Sigmoid colon (tissue), 7 donors: ENCODE measurements around the gene SPATA13. TPM values are rescaled to one million over a fixed set of nuclear protein-coding genes. Genes with fewer than 3 reads are reported as not detected.

Experiments
- DNase-seq: peaks from one replicate; pipeline ENCODE4 v3.0.0-alpha.2; 2019
- H3K27ac ChIP-seq, 4 donors: fragments of 200-600 bp; sonication (generic); one replicate each; pipeline ENCODE4 v1.5.1; 2016 to 2019; ENCODE audit warnings: mild to moderate bottlenecking in 1 of 4
- H3K27me3 ChIP-seq, 3 donors: fragments of 200-600 bp; sonication (generic); one replicate each; pipeline ENCODE4 v1.5.1; 2019; ENCODE audit warnings: mild to moderate bottlenecking in 1 of 3
- H3K36me3 ChIP-seq, 4 donors: fragments of 200-600 bp; sonication (generic); one replicate each; pipeline ENCODE4 v1.5.1; 2016 to 2019
- H3K4me1 ChIP-seq, 4 donors: fragments of 200-600 bp; sonication (generic); one replicate each; pipeline ENCODE4 v1.5.1; 2017 to 2019
- H3K4me3 ChIP-seq, 4 donors: fragments of 200-600 bp; sonication (generic); one replicate each; pipeline ENCODE4 v1.5.1; 2017 to 2019; ENCODE audit warnings: mild to moderate bottlenecking in 2 of 4, moderate library complexity in 1 of 4
- H3K9me3 ChIP-seq, 4 donors: fragments of 200-600 bp in 3 of 4; sonication (generic) in 3 of 4; one replicate each; pipeline versions ENCODE4 v1.5.1 to v1.6.1; 2013 to 2019
- CTCF ChIP-seq, 4 experiments: fragments of 450-650 bp in 3 of 4; fragments of 200-600 bp in 1 of 4; IDR thresholded peaks; one replicate each; pipeline ENCODE4 v1.5.1; 2016 to 2019; ENCODE audit warnings: antibody characterized with exemption in 4 of 4, mild to moderate bottlenecking in 3 of 4, moderate library complexity in 2 of 4
- EP300 ChIP-seq, 4 donors: sonication (generic); formaldehyde crosslinking; IDR thresholded peaks; one replicate each; pipeline ENCODE4 v1.6.1; 2017; ENCODE audit warnings: antibody characterized with exemption in 4 of 4
- POLR2A ChIP-seq, 2 donors: fragments of 450-650 bp; IDR thresholded peaks; one replicate each; pipeline ENCODE4 v1.6.1; 2016; ENCODE audit warnings: antibody characterized with exemption in 2 of 2, mild to moderate bottlenecking in 2 of 2, moderate library complexity in 2 of 2
- POLR2AphosphoS5 ChIP-seq, 4 donors: sonication (generic); formaldehyde crosslinking; IDR thresholded peaks; one replicate each; pipeline ENCODE4 v1.6.1; 2017; ENCODE audit warnings: antibody characterized with exemption in 4 of 4
- WGBS, 2 donors: extraction: QIAGEN DNeasy Blood & Tissue Kit; methylation state at CpG; one replicate each; pipeline ENCODE4 v1.1.7; 2013; 5-methylcytosine and 5-hydroxymethylcytosine counted together
- intact Hi-C: fragments of 100-400 bp; cut with DNase I; formaldehyde crosslinking; loops from one replicate; pipeline ENCODE4 v1.15.1; 2023
- polyA plus RNA-seq, 3 donors: library from polyadenylated mRNA; stranded (reverse); fragments of 200-250 nt; gene quantifications; one replicate each; pipeline ENCODE4 v1.2.3, GENCODE V29; 2013
- total RNA-seq, 4 donors: library from RNA; depleted of rRNA; stranded (reverse); fragments of >200 nt; gene quantifications; one replicate each; pipeline ENCODE4 v1.1.0, GENCODE V29; 2016
- donor health status: healthy with polysubstance abuse.
- donor health status: Bipolar disorder and iron deficiency.
- donor health status: healthy.

The SPATA13 gene
- total and polyA plus RNA-seq, 7 donors = 15.6 to 29.4 (median 18.1) TPM

DNA sequence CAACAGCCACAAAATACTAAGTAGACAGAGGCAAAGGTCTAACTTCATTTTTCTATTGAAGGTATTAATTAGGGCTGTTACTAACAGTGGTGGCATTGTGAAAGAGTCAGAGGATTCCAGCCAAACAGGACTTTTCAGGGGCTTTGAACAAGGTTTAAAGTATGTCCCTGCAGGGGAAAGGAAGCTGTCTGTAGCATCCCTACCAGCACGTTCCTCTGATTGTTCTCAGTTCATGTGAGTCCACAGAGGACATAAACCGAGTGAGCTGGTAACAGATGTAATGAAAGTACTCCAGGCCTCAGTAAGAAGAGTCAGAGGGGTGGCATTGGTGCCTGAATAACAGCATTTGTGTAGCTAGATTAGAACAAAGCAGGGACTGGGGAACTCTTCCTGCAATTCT is 15.3 kb upstream of the SPATA13 start:
- intact Hi-C loops = loop anchor here (5.0 kb wide), 1 partner anchor 83 kb away; no protein-coding TSS in a partner anchor

GRCh38 chr13:24145674-24146073 is 14.8 kb upstream of the SPATA13 start:
- no peak for DNase-seq
- 81 to 91% methylated on average over 7 of the region's 7 CpGs for WGBS, 2 donors
- no peaks in the 10 kb centered on the region for H3K27me3 ChIP-seq
- H3K4me1 ChIP-seq = peaks cover 0 to 10% (median 8%) of the 10 kb centered on the region in 4 donors
- no peak overlapping the region for H3K27ac ChIP-seq
- no peaks in the 10 kb centered on the region for H3K36me3 ChIP-seq
- TF ChIP-seq EP300 (IDR thresholded peaks at IDR 0.05) (no peak), POLR2A (IDR thresholded peaks at IDR 0.05) (no peak), CTCF (IDR thresholded peaks at IDR 0.05) (no peak), POLR2AphosphoS5 (IDR thresholded peaks at IDR 0.05) (no peak)
- H3K9me3 ChIP-seq = no peaks in the 10 kb centered on the region
- intact Hi-C loops = loop anchor here (5.0 kb wide), 1 partner anchor 83 kb away; no protein-coding TSS in a partner anchor
- no peak overlapping the region for H3K4me3 ChIP-seq

More for the DNA sequence above, 15.3 kb upstream of the SPATA13 start:
- Histone ChIP-seq H3K9me3 (no peaks in the 10 kb centered on the region), H3K27me3 (no peaks in the 10 kb centered on the region), H3K4me3 (no peak overlapping the region), H3K4me1 (peaks cover 0 to 10% (median 8%) of the 10 kb centered on the region in 4 donors), H3K36me3 (no peaks in the 10 kb centered on the region), H3K27ac (no peak overlapping the region)
- 72 to 80% methylated on average over 2 of the region's 2 CpGs for WGBS, 2 donors
- DNase-seq = no peak
- TF ChIP-seq CTCF (IDR thresholded peaks at IDR 0.05) (no peak), EP300 (IDR thresholded peaks at IDR 0.05) (no peak), POLR2AphosphoS5 (IDR thresholded peaks at IDR 0.05) (no peak), POLR2A (IDR thresholded peaks at IDR 0.05) (no peak)

DNA sequence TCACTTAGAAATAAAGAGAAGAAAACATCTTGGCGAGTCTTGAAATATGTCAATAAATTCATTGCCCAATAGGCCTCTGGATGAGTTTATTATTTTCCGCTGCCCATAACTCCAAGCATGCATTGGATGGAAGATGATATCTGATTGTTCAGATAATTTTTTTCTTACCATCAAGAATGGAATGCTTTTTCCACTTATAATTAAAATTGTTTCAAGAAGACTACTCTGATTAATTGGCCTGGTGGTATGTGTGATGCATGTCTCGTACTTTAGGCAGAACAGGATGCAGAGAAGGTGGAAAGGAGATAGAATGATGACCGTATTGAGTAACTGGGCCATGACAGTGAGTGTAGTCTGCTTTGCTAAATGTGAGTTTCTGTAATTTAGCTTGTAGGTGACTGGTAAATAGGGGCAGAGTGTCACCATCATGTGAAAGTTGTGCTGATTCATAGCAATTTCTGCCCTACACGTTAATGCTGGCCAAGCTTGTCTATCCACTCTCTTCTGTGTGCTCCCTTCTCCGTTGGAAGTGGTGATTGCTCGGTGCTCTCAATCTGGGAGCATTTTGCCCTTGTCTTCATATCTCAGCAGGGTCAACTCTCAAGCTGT is 13.5 kb upstream of the SPATA13 start:
- Histone ChIP-seq H3K27me3 (no peaks in the 10 kb centered on the region), H3K4me1 (peaks cover 0 to 10% (median 8%) of the 10 kb centered on the region in 4 donors), H3K4me3 (no peak overlapping the region), H3K27ac (no peak overlapping the region), H3K36me3 (no peaks in the 10 kb centered on the region), H3K9me3 (no peaks in the 10 kb centered on the region)
- no peak for DNase-seq
- TF ChIP-seq CTCF (IDR thresholded peaks at IDR 0.05) (no peak), POLR2AphosphoS5 (IDR thresholded peaks at IDR 0.05) (no peak), POLR2A (IDR thresholded peaks at IDR 0.05) (no peak), EP300 (IDR thresholded peaks at IDR 0.05) (no peak)
- intact Hi-C loops = loop anchor here (5.0 kb wide), 1 partner anchor 85 kb away; no protein-coding TSS in a partner anchor
- 71 to 90% methylated on average over 7 of the region's 7 CpGs for WGBS, 2 donors

- H3K4me3 ChIP-seq = no peak overlapping the region
- H3K27me3 ChIP-seq = no peaks in the 10 kb centered on the region
- no peaks in the 10 kb centered on the region for H3K9me3 ChIP-seq
- no peaks in the 10 kb centered on the region for H3K36me3 ChIP-seq
- intact Hi-C loops = loop anchor here (5.0 kb wide), 1 partner anchor 85 kb away; no protein-coding TSS in a partner anchor
- TF ChIP-seq EP300 (IDR thresholded peaks at IDR 0.05) (no peak), POLR2A (IDR thresholded peaks at IDR 0.05) (no peak), POLR2AphosphoS5 (IDR thresholded peaks at IDR 0.05) (no peak), CTCF (IDR thresholded peaks at IDR 0.05) (no peak)
- H3K4me1 ChIP-seq = peaks cover 0 to 10% (median 8%) of the 10 kb centered on the region in 4 donors
- WGBS, 2 donors = 28 to 66% methylated on average over 6 of the region's 6 CpGs
- no peak for DNase-seq
- H3K27ac ChIP-seq = no peak overlapping the region
Measured at GRCh38 chr13:24147570-24147963, 13.0 kb upstream of the SPATA13 start.
